ENCODE results near the gene IPPK.

Gene IPPK

GRCh38 chr9:92633614-92634278 is 36.2 kb downstream of the IPPK start (continued):
- TF ChIP-seq ZNF324 (tag by site-specific recombination; IDR thresholded peaks at IDR 0.05): no peak

GRCh38 chr9:92632641-92633040 is 37.3 kb downstream of the IPPK start:
- no peaks in the 10 kb centered on the region for H3K4me1 ChIP-seq (ENCODE audit: control insufficient read depth, insufficient read depth, low read length)
- no peak overlapping the region for H3K4me3 ChIP-seq (ENCODE audit: low read depth, low read length)
- H3K27ac ChIP-seq (ENCODE audit: extremely low read depth, low read depth, low read length): no peak overlapping the region
- TF ChIP-seq ZNF514 (tag by site-specific recombination; IDR thresholded peaks at IDR 0.05): no peak
- TF ChIP-seq ZNF280C (tag by site-specific recombination; IDR thresholded peaks at IDR 0.05): no peak
- TF ChIP-seq YY1 (tag by site-specific recombination; IDR thresholded peaks at IDR 0.05): no peak
- no peak for TF ChIP-seq ZNF324 (tag by site-specific recombination; IDR thresholded peaks at IDR 0.05)
- no peak for TF ChIP-seq FEZF1 (tag by site-specific recombination; IDR thresholded peaks at IDR 0.05)
- no peak for TF ChIP-seq KLF7 (tag by site-specific recombination; IDR thresholded peaks at IDR 0.05; ENCODE audit: borderline replicate concordance)
- TF ChIP-seq EGR2 (tag by site-specific recombination; IDR thresholded peaks at IDR 0.05; ENCODE audit: low read depth): no peak
- TF ChIP-seq ZNF37A (tag by site-specific recombination; IDR thresholded peaks at IDR 0.05): no peak
- no peak for TF ChIP-seq ZNF391 (tag by site-specific recombination; IDR thresholded peaks at IDR 0.05; ENCODE audit: borderline replicate concordance, low read depth)
- TF ChIP-seq ZNF169 (tag by site-specific recombination; IDR thresholded peaks at IDR 0.05): no peak
- TF ChIP-seq ZNF19 (tag by site-specific recombination; IDR thresholded peaks at IDR 0.05; ENCODE audit: low read depth): no peak
- no peaks in the 10 kb centered on the region for H3K9me3 ChIP-seq (ENCODE audit: control insufficient read depth, insufficient read depth, low read depth, low read length)
- POLR2A ChIA-PET: no interaction called here
- CTCF ChIA-PET: interaction anchor here (0.6 to 1.0 kb wide), 3 partner anchors 15 to 493 kb away, joined by 3 to 6 read pairs (median 3); no protein-coding TSS in a partner anchor
- peaks cover 8 to 74% of the 10 kb centered on the region in 2 experiments; a peak in 2 of 3 replicates for H3K36me3 ChIP-seq (ENCODE audit: control insufficient read depth in 2 of 2, insufficient read depth in 1 of 2, low read length in 2 of 2)

GRCh38 chr9:92631452-92632343 is 38.2 kb downstream of the IPPK start:
- CTCF ChIA-PET: interaction anchor here (1.0 kb wide), 1 partner anchor 492 kb away, joined by 6 read pairs; no protein-coding TSS in a partner anchor
- no peaks in the 10 kb centered on the region for H3K9me3 ChIP-seq (ENCODE audit: control insufficient read depth, insufficient read depth, low read depth, low read length)
- no peak overlapping the region for H3K27ac ChIP-seq (ENCODE audit: extremely low read depth, low read depth, low read length)
- no peak for TF ChIP-seq ZNF837 (tag by site-specific recombination; IDR thresholded peaks at IDR 0.05)
- TF ChIP-seq EGR2 (tag by site-specific recombination; IDR thresholded peaks at IDR 0.05; ENCODE audit: low read depth): peak; percentile 45; the same call in 1 of the 2 replicates
- POLR2A ChIA-PET: no interaction called here
- H3K4me3 ChIP-seq (ENCODE audit: low read depth, low read length): no peak overlapping the region
- no peaks in the 10 kb centered on the region for H3K4me1 ChIP-seq (ENCODE audit: control insufficient read depth, insufficient read depth, low read length)
- peaks cover 9 to 71% of the 10 kb centered on the region in 2 experiments; a peak in 2 of 3 replicates for H3K36me3 ChIP-seq (ENCODE audit: control insufficient read depth in 2 of 2, insufficient read depth in 1 of 2, low read length in 2 of 2)

GRCh38 chr9:92627651-92628050 is 42.3 kb downstream of the IPPK start:
- H3K4me3 ChIP-seq (ENCODE audit: low read depth, low read length): no peak overlapping the region
- CTCF ChIA-PET: no interaction called here
- TF ChIP-seq ZNF274 (IDR thresholded peaks at IDR 0.05; ENCODE audit: low read length) (no peak), ZNF274 (tag by site-specific recombination; IDR thresholded peaks at IDR 0.05; ENCODE audit: borderline replicate concordance) (no peak), ZNF248 (tag by site-specific recombination; IDR thresholded peaks at IDR 0.05) (no peak)
- no peaks in the 10 kb centered on the region for H3K4me1 ChIP-seq (ENCODE audit: control insufficient read depth, insufficient read depth, low read length)
- H3K36me3 ChIP-seq (ENCODE audit: control insufficient read depth in 2 of 2, insufficient read depth in 1 of 2, low read length in 2 of 2): peaks cover 7 to 55% of the 10 kb centered on the region in 2 experiments; a peak in 2 of 3 replicates
- POLR2A ChIA-PET: no interaction called here
- H3K27ac ChIP-seq (ENCODE audit: extremely low read depth, low read depth, low read length): no peak overlapping the region
- H3K9me3 ChIP-seq (ENCODE audit: control insufficient read depth, insufficient read depth, low read depth, low read length): no peaks in the 10 kb centered on the region

Measured in HEK293 (cell line).